Upper lobe of right lung (tissue), 1 donor: ENCODE data around the gene CCNQ. TPM values are rescaled to one million over a fixed set of nuclear protein-coding genes. Genes with fewer than 3 reads are reported as not detected.

Experiments used
- ATAC-seq: fragments of 200-7000 bp; cut with Tn5 transposase; one replicate; pipeline ENCODE4 v1.9.1; 2020; ENCODE audit warnings: mild to moderate bottlenecking, moderate library complexity
- DNase-seq: peaks from one replicate; pipeline ENCODE4 v3.0.0-alpha.2; 2020
- H3K27ac ChIP-seq: fragments of 200-600 bp; one replicate; pipeline ENCODE4 v1.8.0; 2022
- H3K27me3 ChIP-seq: fragments of 200-600 bp; one replicate; pipeline ENCODE4 v1.8.0; 2022; ENCODE audit warnings: mild to moderate bottlenecking
- H3K36me3 ChIP-seq: fragments of 200-600 bp; one replicate; pipeline ENCODE4 v1.8.0; 2022
- H3K4me1 ChIP-seq: fragments of 200-600 bp; one replicate; pipeline ENCODE4 v1.8.0; 2022
- H3K4me3 ChIP-seq: fragments of 200-600 bp; one replicate; pipeline ENCODE4 v1.8.0; 2022; ENCODE audit warnings: mild to moderate bottlenecking
- H3K9me3 ChIP-seq: fragments of 200-600 bp; one replicate; pipeline ENCODE4 v1.8.0; 2022
- intact Hi-C: fragments of 100-400 bp; cut with DNase I; formaldehyde crosslinking; loops from one replicate; pipeline ENCODE4 v1.11.0; 2022
- total RNA-seq: library from RNA; stranded (reverse); fragmentation: NEBNext Ultra II Directional; extraction: Animal tissue kit (Norgen Biotek cat#: 25700); gene quantifications from one replicate; pipeline ENCODE4 v1.2.1, GENCODE V29; 2021
- TF ChIP-seq, protein P1 (sequence below): fragments of 200-600 bp; IDR thresholded peaks from one replicate; pipeline ENCODE4 v1.8.0; 2022; ENCODE audit warnings: antibody characterized with exemption
- donor health status: DM: no; HTN: yes; CAD: no; lungs with severe emphysema.

The CCNQ gene
- total RNA-seq, 1 donor from 2014 or later = 18.9 TPM

DNA sequence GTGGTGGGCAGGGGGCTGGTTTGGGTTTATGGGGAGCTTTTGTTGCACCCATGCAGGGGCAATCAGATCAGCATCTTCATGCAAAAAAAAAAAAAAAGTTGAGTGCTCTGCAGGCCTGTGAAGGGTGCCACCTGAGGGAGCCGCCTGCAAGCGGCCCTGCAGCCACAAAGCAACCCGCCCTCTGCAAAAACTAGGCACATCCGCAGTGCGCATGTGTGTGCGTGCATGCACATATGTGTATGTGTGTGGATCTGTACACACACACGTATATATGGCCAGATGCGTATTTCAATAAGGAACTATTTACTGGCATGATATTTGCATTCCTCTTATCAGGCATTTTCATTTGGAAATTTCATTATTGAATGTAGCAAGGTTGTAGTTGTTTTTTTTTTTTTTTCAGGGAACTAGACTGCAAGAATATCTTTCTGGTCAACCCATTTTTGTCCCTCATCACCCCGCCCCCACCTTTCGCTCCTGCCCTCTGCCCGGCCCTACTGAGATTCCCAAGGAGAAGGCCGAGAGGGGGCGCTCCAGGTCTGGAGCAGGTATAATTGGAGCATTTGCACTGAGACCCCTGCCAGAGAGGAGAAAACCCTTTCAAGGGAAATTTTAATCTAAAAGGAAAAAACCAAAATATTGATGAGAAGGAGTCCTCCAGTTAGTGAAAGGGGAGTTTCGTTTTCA lies 18.1 kb downstream of the CCNQ start:
- Histone ChIP-seq H3K36me3 (no peaks in the 10 kb centered on the region), H3K4me3 (no peak overlapping the region), H3K9me3 (no peaks in the 10 kb centered on the region), H3K27ac (no peak overlapping the region), H3K4me1 (no peaks in the 10 kb centered on the region), H3K27me3 (no peaks in the 10 kb centered on the region)
- TF ChIP-seq, protein P1, sequence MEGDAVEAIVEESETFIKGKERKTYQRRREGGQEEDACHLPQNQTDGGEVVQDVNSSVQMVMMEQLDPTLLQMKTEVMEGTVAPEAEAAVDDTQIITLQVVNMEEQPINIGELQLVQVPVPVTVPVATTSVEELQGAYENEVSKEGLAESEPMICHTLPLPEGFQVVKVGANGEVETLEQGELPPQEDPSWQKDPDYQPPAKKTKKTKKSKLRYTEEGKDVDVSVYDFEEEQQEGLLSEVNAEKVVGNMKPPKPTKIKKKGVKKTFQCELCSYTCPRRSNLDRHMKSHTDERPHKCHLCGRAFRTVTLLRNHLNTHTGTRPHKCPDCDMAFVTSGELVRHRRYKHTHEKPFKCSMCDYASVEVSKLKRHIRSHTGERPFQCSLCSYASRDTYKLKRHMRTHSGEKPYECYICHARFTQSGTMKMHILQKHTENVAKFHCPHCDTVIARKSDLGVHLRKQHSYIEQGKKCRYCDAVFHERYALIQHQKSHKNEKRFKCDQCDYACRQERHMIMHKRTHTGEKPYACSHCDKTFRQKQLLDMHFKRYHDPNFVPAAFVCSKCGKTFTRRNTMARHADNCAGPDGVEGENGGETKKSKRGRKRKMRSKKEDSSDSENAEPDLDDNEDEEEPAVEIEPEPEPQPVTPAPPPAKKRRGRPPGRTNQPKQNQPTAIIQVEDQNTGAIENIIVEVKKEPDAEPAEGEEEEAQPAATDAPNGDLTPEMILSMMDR = no peak
- intact Hi-C loops = no loop called here
- ATAC-seq (no peak), DNase-seq (no peak)

DNA sequence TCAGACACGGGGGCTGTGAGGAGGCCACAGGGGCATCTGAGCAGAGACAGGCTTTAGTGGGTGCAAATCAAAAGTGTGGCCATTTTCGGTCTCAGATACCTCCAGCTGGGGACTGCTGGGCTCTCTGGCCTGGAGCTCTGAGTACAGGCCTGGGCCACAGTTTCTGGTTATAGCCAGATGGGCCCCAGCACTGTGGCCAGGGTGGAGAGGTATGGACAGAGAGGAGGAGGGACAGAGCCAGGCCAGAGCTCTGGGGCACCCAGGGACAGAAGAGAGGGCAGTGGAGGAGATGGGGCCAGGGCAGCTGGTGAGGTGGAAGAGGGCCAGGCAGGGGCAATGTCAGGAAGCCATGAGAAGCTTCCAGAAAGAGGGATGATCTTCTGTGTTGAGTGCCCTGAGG lies 20.1 kb downstream of the CCNQ start:
- DNase-seq (no peak), ATAC-seq (no peak)
- intact Hi-C loops = no loop called here
- no peaks in the 10 kb centered on the region for H3K4me1 ChIP-seq
- no peaks in the 10 kb centered on the region for H3K9me3 ChIP-seq
- no peaks in the 10 kb centered on the region for H3K36me3 ChIP-seq
- no peak overlapping the region for H3K4me3 ChIP-seq
- TF ChIP-seq, protein P1 = no peak
- H3K27ac ChIP-seq = no peak overlapping the region
- H3K27me3 ChIP-seq = no peaks in the 10 kb centered on the region

DNA sequence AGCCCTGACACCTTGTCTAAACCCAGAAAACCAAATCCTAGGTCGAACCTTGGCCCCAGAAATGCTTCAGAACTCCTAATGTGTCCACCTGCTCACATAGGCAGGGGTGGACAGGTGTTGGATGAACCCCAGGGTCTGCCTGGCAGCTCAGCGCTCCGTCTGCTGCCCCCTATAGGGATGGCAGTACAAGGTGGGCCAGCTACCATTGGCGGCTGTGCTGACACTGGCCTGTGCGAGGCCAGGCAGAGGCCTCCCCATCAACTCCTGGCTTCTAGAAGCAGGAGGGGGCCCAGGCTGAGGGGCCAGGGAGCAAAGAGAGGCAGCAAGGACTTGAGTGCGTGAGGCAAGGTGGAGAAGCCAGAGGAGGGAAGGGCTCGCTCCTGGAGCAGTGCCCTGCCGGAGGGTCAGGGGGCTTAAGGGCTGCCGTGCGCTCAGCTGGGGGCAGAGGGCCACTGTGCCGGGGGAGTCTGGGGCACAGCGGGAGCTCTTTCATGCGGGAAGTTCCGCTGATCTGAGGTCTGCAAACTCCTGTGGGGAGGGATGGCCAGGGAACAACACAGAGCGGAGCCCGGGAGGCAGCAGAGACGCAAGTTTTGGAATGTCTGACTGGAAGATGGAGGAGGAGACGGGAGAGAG lies 20.6 kb downstream of the CCNQ start:
- TF ChIP-seq, protein P1 = no peak
- no peaks in the 10 kb centered on the region for H3K36me3 ChIP-seq
- H3K27me3 ChIP-seq = no peaks in the 10 kb centered on the region
- no peak for DNase-seq
- no peak overlapping the region for H3K27ac ChIP-seq
- intact Hi-C loops = no loop called here
- no peak for ATAC-seq
- no peaks in the 10 kb centered on the region for H3K4me1 ChIP-seq
- no peaks in the 10 kb centered on the region for H3K9me3 ChIP-seq
- no peak overlapping the region for H3K4me3 ChIP-seq

DNA sequence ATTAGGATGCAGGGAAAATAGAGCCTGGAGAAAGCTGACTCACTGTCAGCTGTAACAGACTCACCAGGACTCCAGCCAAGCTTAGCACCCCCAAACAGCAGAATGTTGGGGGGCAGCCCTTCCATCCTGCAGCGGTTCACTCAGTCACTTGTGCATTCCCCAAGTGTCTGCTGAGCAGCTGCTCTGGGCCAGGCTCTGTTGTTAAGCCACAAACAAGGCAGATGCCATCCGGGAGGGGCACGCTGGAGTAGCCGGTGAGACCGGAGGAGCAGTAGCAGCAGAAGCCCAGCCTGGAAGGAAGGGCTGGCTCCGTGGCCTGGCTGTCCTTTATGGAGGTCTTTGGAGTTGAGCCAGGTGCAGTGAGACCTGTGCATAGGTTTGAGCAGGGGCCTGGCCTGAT lies 22.0 kb downstream of the CCNQ start:
- TF ChIP-seq, protein P1 = no peak
- H3K27ac ChIP-seq = no peak overlapping the region
- no peak for ATAC-seq
- H3K4me1 ChIP-seq = no peaks in the 10 kb centered on the region
- H3K4me3 ChIP-seq = no peak overlapping the region
- DNase-seq = no peak
- no peaks in the 10 kb centered on the region for H3K9me3 ChIP-seq
- intact Hi-C loops = no loop called here
- H3K36me3 ChIP-seq = no peaks in the 10 kb centered on the region
- H3K27me3 ChIP-seq = no peaks in the 10 kb centered on the region

DNA sequence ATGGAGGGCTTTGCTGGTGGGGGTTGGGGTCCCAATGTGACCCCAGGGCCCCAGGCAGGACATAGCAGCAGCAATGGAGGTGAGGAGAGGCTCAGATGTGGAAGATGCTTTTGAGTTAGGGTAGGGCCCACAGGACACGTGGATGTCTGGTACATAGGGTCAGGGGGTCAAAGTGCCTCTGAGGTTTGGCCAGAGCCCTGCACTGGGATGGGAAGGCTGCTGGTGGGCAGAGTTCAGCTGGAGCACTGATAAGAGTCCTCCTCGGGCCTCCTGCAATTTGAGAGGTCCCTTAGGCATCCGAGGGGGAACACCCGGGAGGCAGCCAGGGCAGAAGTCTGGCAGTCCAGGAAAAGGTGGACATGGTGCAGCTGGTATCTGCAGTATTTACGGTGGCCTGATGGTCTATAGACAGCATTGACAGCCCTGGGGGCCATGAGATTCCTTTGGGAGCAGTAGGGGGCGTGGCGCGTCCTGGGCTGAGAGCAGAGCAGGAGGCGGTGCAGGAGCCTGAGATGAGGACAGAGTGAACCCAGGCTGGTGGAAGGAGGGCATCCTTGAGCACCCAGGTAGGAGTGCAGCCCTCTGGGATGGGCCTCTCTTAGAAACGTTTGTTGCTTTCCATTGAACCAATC lies 22.6 kb downstream of the CCNQ start:
- DNase-seq (no peak), ATAC-seq (no peak)
- Histone ChIP-seq H3K9me3 (no peaks in the 10 kb centered on the region), H3K27ac (no peak overlapping the region), H3K4me3 (no peak overlapping the region), H3K27me3 (no peaks in the 10 kb centered on the region), H3K4me1 (no peaks in the 10 kb centered on the region), H3K36me3 (no peaks in the 10 kb centered on the region)
- intact Hi-C loops = no loop called here
- TF ChIP-seq, protein P1 = no peak
